ENCODE data around the gene RDX. TPM values are rescaled to one million over a fixed set of nuclear protein-coding genes. Genes with fewer than 3 reads are reported as not detected.

Gene RDX
- total and polyA plus RNA-seq, 2 of the 13 experiments (the other 11 are each of a cell fraction or from before 2014, with no cell fraction given): 20.7 to 63.1 TPM

DNA sequence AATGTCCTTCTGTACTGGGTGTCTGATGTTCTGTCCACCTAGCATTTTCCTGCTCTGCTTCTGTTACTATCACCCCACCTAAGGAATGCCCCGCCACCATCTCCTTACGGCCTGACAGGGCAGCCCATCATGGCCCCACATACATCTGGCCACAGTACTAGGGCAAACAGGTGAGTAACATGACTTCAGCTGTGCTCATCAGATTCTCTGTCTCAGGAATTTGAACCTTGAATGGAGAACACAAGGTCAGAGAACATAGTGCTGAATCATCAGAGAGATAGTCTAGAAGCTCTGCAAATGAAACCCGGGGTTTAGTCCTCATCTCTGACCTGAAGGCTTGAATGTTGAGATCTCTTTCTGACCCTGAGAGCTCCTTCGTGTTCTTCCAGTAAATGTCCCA is 170.8 kb downstream of the RDX start:
- H3K9ac ChIP-seq (ENCODE audit: insufficient read depth, low read depth, low read length): no peak overlapping the region
- H2AFZ ChIP-seq (ENCODE audit: low read length): no peak overlapping the region
- no TSS peak for BruUV-seq (replicated peaks)
- peak; percentile 88 for ATAC-seq
- no peaks in the 10 kb centered on the region; a peak in 1 of 5 replicates for H3K27me3 ChIP-seq (ENCODE audit: control insufficient read depth in 1 of 2, insufficient read depth in 2 of 2, low read length in 2 of 2)
- in situ Hi-C loops (cut with HindIII; ENCODE audit: extremely low pct_ligation_motif_present, low pct_unique_long_range_greater_than_20kb): no loop called here
- CTCF ChIA-PET (ENCODE audit: low intra/inter-chr PET ratio, low total read pairs): no interaction called here
- H4K20me1 ChIP-seq (ENCODE audit: insufficient read depth, low read length): no peaks in the 10 kb centered on the region
- POLR2A ChIA-PET: no interaction called here
- FAIRE-seq: no peak
- H3K4me3 ChIP-seq (replicated peaks in 1 of 3; ENCODE audit: insufficient read depth in 1 of 3, low read depth in 2 of 3, low read length in 3 of 3): no peak overlapping the region
- TF ChIP-seq TEAD3 (CRISPR knock-in tag; optimal IDR thresholded peaks at IDR 0.05; ENCODE audit: borderline replicate concordance) (peak; percentile 19), NCOA5 (CRISPR knock-in tag; IDR thresholded peaks at IDR 0.05) (no peak), RFX5 (IDR thresholded peaks at IDR 0.05; ENCODE audit: low read depth, low read length) (no peak), ZMYM4 (CRISPR knock-in tag; IDR thresholded peaks at IDR 0.05) (0 out of 2 replicates have a peak, but pooled peaks have one; percentile 21), MED1 (CRISPR knock-in tag; IDR thresholded peaks at IDR 0.05) (no peak), NFE2L2 (IDR thresholded peaks at IDR 0.05; ENCODE audit: low read length) (peak; percentile 27; the same call in 1 of the 2 replicates), MAFF (IDR thresholded peaks at IDR 0.05; ENCODE audit: low read depth, low read length) (peak; percentile 79), SMARCE1 (IDR thresholded peaks at IDR 0.05; ENCODE audit: borderline replicate concordance) (no peak), HNF4A (CRISPR knock-in tag; IDR thresholded peaks at IDR 0.05) (peak; percentile 42; the same call in 1 of the 2 replicates), MAFK (conservative IDR thresholded peaks at IDR 0.05 in 1 of 2, IDR thresholded peaks at IDR 0.05 in 1 of 2; ENCODE audit: low read length in 2 of 2) (peak; percentile 73 to 78), AKAP8 (CRISPR knock-in tag; IDR thresholded peaks at IDR 0.05) (no peak), NFE2L1 (CRISPR knock-in tag; IDR thresholded peaks at IDR 0.05; ENCODE audit: borderline replicate concordance) (no peak), ERF (CRISPR knock-in tag; IDR thresholded peaks at IDR 0.05) (no peak), FOSL2 (CRISPR knock-in tag; IDR thresholded peaks at IDR 0.05) (0 out of 2 replicates have a peak, but pooled peaks have one; percentile 19)
- TF ChIP-seq, protein P1, sequence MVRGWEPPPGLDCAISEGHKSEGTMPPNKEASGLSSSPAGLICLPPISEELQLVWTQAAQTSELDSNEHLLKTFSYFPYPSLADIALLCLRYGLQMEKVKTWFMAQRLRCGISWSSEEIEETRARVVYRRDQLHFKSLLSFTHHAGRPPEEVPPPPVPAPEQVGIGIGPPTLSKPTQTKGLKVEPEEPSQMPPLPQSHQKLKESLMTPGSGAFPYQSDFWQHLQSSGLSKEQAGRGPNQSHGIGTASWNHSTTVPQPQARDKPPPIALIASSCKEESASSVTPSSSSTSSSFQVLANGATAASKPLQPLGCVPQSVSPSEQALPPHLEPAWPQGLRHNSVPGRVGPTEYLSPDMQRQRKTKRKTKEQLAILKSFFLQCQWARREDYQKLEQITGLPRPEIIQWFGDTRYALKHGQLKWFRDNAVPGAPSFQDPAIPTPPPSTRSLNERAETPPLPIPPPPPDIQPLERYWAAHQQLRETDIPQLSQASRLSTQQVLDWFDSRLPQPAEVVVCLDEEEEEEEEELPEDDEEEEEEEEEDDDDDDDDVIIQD (CRISPR knock-in tag; IDR thresholded peaks at IDR 0.05; ENCODE audit: low read depth): peak; percentile 27; the same call in 1 of the 2 replicates
- TF ChIP-seq, protein P2, sequence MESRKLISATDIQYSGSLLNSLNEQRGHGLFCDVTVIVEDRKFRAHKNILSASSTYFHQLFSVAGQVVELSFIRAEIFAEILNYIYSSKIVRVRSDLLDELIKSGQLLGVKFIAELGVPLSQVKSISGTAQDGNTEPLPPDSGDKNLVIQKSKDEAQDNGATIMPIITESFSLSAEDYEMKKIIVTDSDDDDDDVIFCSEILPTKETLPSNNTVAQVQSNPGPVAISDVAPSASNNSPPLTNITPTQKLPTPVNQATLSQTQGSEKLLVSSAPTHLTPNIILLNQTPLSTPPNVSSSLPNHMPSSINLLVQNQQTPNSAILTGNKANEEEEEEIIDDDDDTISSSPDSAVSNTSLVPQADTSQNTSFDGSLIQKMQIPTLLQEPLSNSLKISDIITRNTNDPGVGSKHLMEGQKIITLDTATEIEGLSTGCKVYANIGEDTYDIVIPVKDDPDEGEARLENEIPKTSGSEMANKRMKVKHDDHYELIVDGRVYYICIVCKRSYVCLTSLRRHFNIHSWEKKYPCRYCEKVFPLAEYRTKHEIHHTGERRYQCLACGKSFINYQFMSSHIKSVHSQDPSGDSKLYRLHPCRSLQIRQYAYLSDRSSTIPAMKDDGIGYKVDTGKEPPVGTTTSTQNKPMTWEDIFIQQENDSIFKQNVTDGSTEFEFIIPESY (CRISPR knock-in tag; IDR thresholded peaks at IDR 0.05): peak; percentile 93
- intact Hi-C loops (cut with micrococcal nuclease; ENCODE audit: unreplicated experiment): loop anchor here (5.0 kb wide), 1 partner anchor 33 kb away; the partner anchor contains the start of gene ZC3H12C
- H3K27ac ChIP-seq (ENCODE audit: extremely low read length, insufficient read depth, low read length): no peak overlapping the region
- no peaks in the 10 kb centered on the region for H3K36me3 ChIP-seq (replicated peaks in 1 of 2; ENCODE audit: control insufficient read depth in 1 of 2, insufficient read depth in 2 of 2, low read length in 2 of 2)
- no peaks in the 10 kb centered on the region for H3K9me3 ChIP-seq (ENCODE audit: low read length)
- H3K79me2 ChIP-seq (ENCODE audit: insufficient read depth, low read length): no peaks in the 10 kb centered on the region
- WGBS (ENCODE audit: low lambda C conversion rate): 72% methylated on average over 4 of the region's 4 CpGs
- DNase-seq (ENCODE audit: low spot score): peak; percentile 44
- no peak overlapping the region for H3K4me2 ChIP-seq (ENCODE audit: low read depth, low read length)
- H3K4me1 ChIP-seq (ENCODE audit: insufficient read depth, low read length): peaks cover 9% of the 10 kb centered on the region

Data from HepG2 (cell line).